ENCODE measurements around the gene MOGAT3. TPM values are rescaled to one million over a fixed set of nuclear protein-coding genes. Genes with fewer than 3 reads are reported as not detected.

Gene MOGAT3
- total and polyA plus RNA-seq, 9 of the 15 experiments (the other 6 are each of a cell fraction or from before 2014, with no cell fraction given), result 0.07 to 0.17 (median 0.13) TPM; not detected in 6

DNA sequence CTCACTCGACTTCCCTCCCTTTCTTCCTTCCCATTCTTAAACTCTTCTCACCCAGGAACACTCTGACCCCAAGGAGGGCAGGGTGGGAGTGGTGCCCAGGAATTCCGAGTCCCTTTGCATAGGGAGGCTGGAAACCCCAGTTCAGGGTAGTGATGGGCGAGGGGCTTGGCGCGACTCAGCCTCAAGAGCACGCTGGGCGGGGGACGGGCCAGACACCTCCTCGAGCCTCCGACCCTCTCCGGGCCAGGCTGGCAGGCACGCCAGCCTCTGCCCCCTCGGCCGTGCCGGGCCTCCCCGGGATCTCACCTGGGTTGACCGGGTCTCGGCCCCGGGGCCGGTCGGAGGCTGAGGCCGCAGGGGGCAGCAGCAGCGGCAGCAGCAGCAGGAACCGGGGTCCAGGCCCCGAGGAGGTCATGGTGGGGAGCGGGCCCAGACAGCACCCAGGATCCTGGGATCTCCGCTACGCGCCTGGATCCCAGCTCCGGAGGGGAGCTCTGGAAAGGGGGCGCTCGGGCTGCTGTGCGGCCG is 16.1 kb upstream of the MOGAT3 start (continued):
- TF ChIP-seq NR3C1 (CRISPR knock-in tag; IDR thresholded peaks at IDR 0.05) (0 out of 2 replicates have a peak, but pooled peaks have one; percentile 3), MTA3 (IDR thresholded peaks at IDR 0.05; ENCODE audit: borderline replicate concordance) (peak; percentile 15; the same call in 1 of the 2 replicates), HMG20B (CRISPR knock-in tag; IDR thresholded peaks at IDR 0.05) (no peak), KLF1 (tag; IDR thresholded peaks at IDR 0.05) (peak; percentile 79)
- TF ChIP-seq, protein P1, sequence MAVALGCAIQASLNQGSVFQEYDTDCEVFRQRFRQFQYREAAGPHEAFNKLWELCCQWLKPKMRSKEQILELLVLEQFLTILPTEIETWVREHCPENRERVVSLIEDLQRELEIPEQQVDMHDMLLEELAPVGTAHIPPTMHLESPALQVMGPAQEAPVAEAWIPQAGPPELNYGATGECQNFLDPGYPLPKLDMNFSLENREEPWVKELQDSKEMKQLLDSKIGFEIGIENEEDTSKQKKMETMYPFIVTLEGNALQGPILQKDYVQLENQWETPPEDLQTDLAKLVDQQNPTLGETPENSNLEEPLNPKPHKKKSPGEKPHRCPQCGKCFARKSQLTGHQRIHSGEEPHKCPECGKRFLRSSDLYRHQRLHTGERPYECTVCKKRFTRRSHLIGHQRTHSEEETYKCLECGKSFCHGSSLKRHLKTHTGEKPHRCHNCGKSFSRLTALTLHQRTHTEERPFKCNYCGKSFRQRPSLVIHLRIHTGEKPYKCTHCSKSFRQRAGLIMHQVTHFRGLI (CRISPR knock-in tag; IDR thresholded peaks at IDR 0.05), result no peak
- TF ChIP-seq, protein P2, sequence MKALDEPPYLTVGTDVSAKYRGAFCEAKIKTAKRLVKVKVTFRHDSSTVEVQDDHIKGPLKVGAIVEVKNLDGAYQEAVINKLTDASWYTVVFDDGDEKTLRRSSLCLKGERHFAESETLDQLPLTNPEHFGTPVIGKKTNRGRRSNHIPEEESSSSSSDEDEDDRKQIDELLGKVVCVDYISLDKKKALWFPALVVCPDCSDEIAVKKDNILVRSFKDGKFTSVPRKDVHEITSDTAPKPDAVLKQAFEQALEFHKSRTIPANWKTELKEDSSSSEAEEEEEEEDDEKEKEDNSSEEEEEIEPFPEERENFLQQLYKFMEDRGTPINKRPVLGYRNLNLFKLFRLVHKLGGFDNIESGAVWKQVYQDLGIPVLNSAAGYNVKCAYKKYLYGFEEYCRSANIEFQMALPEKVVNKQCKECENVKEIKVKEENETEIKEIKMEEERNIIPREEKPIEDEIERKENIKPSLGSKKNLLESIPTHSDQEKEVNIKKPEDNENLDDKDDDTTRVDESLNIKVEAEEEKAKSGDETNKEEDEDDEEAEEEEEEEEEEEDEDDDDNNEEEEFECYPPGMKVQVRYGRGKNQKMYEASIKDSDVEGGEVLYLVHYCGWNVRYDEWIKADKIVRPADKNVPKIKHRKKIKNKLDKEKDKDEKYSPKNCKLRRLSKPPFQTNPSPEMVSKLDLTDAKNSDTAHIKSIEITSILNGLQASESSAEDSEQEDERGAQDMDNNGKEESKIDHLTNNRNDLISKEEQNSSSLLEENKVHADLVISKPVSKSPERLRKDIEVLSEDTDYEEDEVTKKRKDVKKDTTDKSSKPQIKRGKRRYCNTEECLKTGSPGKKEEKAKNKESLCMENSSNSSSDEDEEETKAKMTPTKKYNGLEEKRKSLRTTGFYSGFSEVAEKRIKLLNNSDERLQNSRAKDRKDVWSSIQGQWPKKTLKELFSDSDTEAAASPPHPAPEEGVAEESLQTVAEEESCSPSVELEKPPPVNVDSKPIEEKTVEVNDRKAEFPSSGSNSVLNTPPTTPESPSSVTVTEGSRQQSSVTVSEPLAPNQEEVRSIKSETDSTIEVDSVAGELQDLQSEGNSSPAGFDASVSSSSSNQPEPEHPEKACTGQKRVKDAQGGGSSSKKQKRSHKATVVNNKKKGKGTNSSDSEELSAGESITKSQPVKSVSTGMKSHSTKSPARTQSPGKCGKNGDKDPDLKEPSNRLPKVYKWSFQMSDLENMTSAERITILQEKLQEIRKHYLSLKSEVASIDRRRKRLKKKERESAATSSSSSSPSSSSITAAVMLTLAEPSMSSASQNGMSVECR (CRISPR knock-in tag; IDR thresholded peaks at IDR 0.05), result no peak
- TF ChIP-seq, protein P3, sequence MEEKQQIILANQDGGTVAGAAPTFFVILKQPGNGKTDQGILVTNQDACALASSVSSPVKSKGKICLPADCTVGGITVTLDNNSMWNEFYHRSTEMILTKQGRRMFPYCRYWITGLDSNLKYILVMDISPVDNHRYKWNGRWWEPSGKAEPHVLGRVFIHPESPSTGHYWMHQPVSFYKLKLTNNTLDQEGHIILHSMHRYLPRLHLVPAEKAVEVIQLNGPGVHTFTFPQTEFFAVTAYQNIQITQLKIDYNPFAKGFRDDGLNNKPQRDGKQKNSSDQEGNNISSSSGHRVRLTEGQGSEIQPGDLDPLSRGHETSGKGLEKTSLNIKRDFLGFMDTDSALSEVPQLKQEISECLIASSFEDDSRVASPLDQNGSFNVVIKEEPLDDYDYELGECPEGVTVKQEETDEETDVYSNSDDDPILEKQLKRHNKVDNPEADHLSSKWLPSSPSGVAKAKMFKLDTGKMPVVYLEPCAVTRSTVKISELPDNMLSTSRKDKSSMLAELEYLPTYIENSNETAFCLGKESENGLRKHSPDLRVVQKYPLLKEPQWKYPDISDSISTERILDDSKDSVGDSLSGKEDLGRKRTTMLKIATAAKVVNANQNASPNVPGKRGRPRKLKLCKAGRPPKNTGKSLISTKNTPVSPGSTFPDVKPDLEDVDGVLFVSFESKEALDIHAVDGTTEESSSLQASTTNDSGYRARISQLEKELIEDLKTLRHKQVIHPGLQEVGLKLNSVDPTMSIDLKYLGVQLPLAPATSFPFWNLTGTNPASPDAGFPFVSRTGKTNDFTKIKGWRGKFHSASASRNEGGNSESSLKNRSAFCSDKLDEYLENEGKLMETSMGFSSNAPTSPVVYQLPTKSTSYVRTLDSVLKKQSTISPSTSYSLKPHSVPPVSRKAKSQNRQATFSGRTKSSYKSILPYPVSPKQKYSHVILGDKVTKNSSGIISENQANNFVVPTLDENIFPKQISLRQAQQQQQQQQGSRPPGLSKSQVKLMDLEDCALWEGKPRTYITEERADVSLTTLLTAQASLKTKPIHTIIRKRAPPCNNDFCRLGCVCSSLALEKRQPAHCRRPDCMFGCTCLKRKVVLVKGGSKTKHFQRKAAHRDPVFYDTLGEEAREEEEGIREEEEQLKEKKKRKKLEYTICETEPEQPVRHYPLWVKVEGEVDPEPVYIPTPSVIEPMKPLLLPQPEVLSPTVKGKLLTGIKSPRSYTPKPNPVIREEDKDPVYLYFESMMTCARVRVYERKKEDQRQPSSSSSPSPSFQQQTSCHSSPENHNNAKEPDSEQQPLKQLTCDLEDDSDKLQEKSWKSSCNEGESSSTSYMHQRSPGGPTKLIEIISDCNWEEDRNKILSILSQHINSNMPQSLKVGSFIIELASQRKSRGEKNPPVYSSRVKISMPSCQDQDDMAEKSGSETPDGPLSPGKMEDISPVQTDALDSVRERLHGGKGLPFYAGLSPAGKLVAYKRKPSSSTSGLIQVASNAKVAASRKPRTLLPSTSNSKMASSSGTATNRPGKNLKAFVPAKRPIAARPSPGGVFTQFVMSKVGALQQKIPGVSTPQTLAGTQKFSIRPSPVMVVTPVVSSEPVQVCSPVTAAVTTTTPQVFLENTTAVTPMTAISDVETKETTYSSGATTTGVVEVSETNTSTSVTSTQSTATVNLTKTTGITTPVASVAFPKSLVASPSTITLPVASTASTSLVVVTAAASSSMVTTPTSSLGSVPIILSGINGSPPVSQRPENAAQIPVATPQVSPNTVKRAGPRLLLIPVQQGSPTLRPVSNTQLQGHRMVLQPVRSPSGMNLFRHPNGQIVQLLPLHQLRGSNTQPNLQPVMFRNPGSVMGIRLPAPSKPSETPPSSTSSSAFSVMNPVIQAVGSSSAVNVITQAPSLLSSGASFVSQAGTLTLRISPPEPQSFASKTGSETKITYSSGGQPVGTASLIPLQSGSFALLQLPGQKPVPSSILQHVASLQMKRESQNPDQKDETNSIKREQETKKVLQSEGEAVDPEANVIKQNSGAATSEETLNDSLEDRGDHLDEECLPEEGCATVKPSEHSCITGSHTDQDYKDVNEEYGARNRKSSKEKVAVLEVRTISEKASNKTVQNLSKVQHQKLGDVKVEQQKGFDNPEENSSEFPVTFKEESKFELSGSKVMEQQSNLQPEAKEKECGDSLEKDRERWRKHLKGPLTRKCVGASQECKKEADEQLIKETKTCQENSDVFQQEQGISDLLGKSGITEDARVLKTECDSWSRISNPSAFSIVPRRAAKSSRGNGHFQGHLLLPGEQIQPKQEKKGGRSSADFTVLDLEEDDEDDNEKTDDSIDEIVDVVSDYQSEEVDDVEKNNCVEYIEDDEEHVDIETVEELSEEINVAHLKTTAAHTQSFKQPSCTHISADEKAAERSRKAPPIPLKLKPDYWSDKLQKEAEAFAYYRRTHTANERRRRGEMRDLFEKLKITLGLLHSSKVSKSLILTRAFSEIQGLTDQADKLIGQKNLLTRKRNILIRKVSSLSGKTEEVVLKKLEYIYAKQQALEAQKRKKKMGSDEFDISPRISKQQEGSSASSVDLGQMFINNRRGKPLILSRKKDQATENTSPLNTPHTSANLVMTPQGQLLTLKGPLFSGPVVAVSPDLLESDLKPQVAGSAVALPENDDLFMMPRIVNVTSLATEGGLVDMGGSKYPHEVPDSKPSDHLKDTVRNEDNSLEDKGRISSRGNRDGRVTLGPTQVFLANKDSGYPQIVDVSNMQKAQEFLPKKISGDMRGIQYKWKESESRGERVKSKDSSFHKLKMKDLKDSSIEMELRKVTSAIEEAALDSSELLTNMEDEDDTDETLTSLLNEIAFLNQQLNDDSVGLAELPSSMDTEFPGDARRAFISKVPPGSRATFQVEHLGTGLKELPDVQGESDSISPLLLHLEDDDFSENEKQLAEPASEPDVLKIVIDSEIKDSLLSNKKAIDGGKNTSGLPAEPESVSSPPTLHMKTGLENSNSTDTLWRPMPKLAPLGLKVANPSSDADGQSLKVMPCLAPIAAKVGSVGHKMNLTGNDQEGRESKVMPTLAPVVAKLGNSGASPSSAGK (IDR thresholded peaks at IDR 0.05), result peak; percentile 84

All from K562 (cell line).